Stimulated activated CD4-positive, alpha-beta T cell treated with anti-CD3 and anti-CD28 coated beads, Interleukin-12 subunit alpha, Interleukin-12 subunit beta, amount 100 ng/mL, for 48 hours (primary cell): ENCODE results near the gene CBARP.

ENCODE experiments used
- DNase-seq, 3 donors: peaks; one replicate each; pipeline ENCODE4 v3.0.0-alpha.2; 2020; ENCODE audit warnings: low read depth in 2 of 3, low spot score in 1 of 3

The CBARP gene

GRCh38 chr19:1241417-1242095, 3.8 kb upstream of the CBARP start, which contains the start of gene ATP5F1D:
Gene ATP5F1D (plus strand): TSS chr19:1241751. CDS start chr19:1241851, 100 bp downstream.
- peak; percentile 88 to 94 (median 92) for DNase-seq

- no peak for DNase-seq
Observed at GRCh38 chr19:1240925-1241324, 3.1 kb upstream of the CBARP start.

GRCh38 chr19:1239796-1240737, 2.3 kb upstream of the CBARP start:
- DNase-seq = peak; percentile 84 to 94 (median 89)

GRCh38 chr19:1239420-1239795, 1.6 kb upstream of the CBARP start:
- no peak for DNase-seq

GRCh38 chr19:1238369-1239303, 831 bp upstream of the CBARP start:
- no peak for DNase-seq

GRCh38 chr19:1237027-1237659, 662 bp downstream of the CBARP start:
- no peak for DNase-seq

- no peak for DNase-seq
Observed at GRCh38 chr19:1236576-1236975, 1.2 kb downstream of the CBARP start.

- no peak for DNase-seq
Observed at GRCh38 chr19:1235625-1236538, 1.9 kb downstream of the CBARP start.

- DNase-seq = no peak
Observed at GRCh38 chr19:1234955-1235380, 2.8 kb downstream of the CBARP start.

GRCh38 chr19:1234051-1234954, 3.5 kb downstream of the CBARP start:
- no peak for DNase-seq

- no peak for DNase-seq
Observed at GRCh38 chr19:1233115-1233667, 4.6 kb downstream of the CBARP start.

- no peak for DNase-seq
Observed at GRCh38 chr19:1232652-1233072, 5.1 kb downstream of the CBARP start.

GRCh38 chr19:1231729-1232637, 5.8 kb downstream of the CBARP start:
- no peak for DNase-seq

GRCh38 chr19:1230783-1231489, 6.9 kb downstream of the CBARP start:
- DNase-seq = no peak

GRCh38 chr19:1229924-1230782, 7.7 kb downstream of the CBARP start:
- no peak for DNase-seq
